A549 (cell line): ENCODE measurements around the gene KAT6B. TPM values are rescaled to one million over a fixed set of nuclear protein-coding genes. Genes with fewer than 3 reads are reported as not detected.

Experiments
- ATAC-seq, 2 experiments: fragments of 200-7000 bp in 1 of 2; fragments of >200 bp in 1 of 2; cut with Nextera tagmentation in 1 of 2; cut with Tn5 transposase in 1 of 2; 3 replicates each; pipeline versions ENCODE4 v1.8.0 to v1.9.1; 2018 to 2020; ENCODE audit warnings: mild to moderate bottlenecking in 1 of 2, moderate library complexity in 1 of 2
- CTCF ChIA-PET: fragments of 300-600 bp; sonication (Branson Sonifier 250); formaldehyde crosslinking; extraction: SDS; loops from one replicate; lab custom pipeline; 2021; ENCODE audit warnings: antibody characterized with exemption, inconsistent platforms; lab: Yijun Ruan, JAX
- POLR2A ChIA-PET: fragments of 350-600 bp; formaldehyde crosslinking; extraction: SDS; loops from one replicate; lab custom pipeline; 2021; ENCODE audit warnings: antibody characterized with exemption, inconsistent platforms; lab: Yijun Ruan, JAX
- DNase-seq, 2 experiments: peaks; one replicate each; pipeline versions ENCODE4 v3.0.0 to v3.0.0-alpha.2; 2011 to 2016; ENCODE audit warnings: low read depth in 1 of 2, low spot score in 1 of 2
- FAIRE-seq: peaks from 2 replicates; lab custom pipeline; 2011; peaks lifted over from hg19 to GRCh38; lab: Jason Lieb, UNC
- H3K27ac ChIP-seq, 2 experiments: fragments of >200 bp; sonication (Bioruptor Twin); formaldehyde crosslinking; 3 replicates each; pipeline ENCODE4 v1.5.1; 2016 to 2017
- H3K4me1 ChIP-seq: fragments of >200 bp; sonication (Bioruptor Twin); formaldehyde crosslinking; 3 replicates; pipeline ENCODE4 v1.6.1; 2016
- H3K4me2 ChIP-seq: fragments of >200 bp; sonication (Bioruptor Twin); formaldehyde crosslinking; 3 replicates; pipeline ENCODE4 v1.6.1; 2016
- H3K4me3 ChIP-seq: fragments of >200 bp; sonication (Bioruptor Twin); formaldehyde crosslinking; 3 replicates; pipeline ENCODE4 v1.5.1; 2016
- H3K9me3 ChIP-seq: fragments of >200 bp; sonication (Bioruptor Twin); formaldehyde crosslinking; 3 replicates; pipeline ENCODE4 v1.6.1; 2016
- BCL3 ChIP-seq: fragments of >200 bp; sonication (Bioruptor Twin); formaldehyde crosslinking; IDR thresholded peaks from 3 replicates; pipeline ENCODE4 v1.6.1; 2016
- BHLHE40 ChIP-seq: IDR thresholded peaks from 2 replicates; pipeline ENCODE4 v1.6.1; 2012; ENCODE audit warnings: low read depth, low read length, inconsistent platforms
- CHD4 ChIP-seq: fragments of 200-600 bp; sonication (generic); IDR thresholded peaks from 2 replicates; pipeline ENCODE4 v1.6.1; 2016; ENCODE audit warnings: antibody characterized with exemption, mild to moderate bottlenecking, borderline replicate concordance
- CTCF ChIP-seq: fragments of >200 bp; sonication (Bioruptor Twin); formaldehyde crosslinking; IDR thresholded peaks from 3 replicates; pipeline ENCODE4 v1.5.1; 2016
- E2F6 ChIP-seq: IDR thresholded peaks from 2 replicates; pipeline ENCODE4 v1.6.1; 2012; ENCODE audit warnings: low read depth, borderline replicate concordance
- EHF ChIP-seq: fragments of 250-450 bp; sonication (Bioruptor Pico); IDR thresholded peaks from 2 replicates; pipeline ENCODE4 v1.5.0; 2020; ENCODE audit warnings: mild to moderate bottlenecking
- FOSL2 ChIP-seq, 2 experiments: fragments of 450-650 bp in 1 of 2; fragments of >200 bp in 1 of 2; sonication (Bioruptor Twin) in 1 of 2; formaldehyde crosslinking; IDR thresholded peaks; 2 replicates each; pipeline versions ENCODE4 v1.5.0 to v1.6.1; 2016 to 2020; ENCODE audit warnings: mild to moderate bottlenecking in 1 of 2, moderate library complexity in 1 of 2
- FOXS1 ChIP-seq: fragments of 250-450 bp; sonication (Bioruptor Pico); IDR thresholded peaks from 2 replicates; pipeline ENCODE4 v1.5.0; 2020; ENCODE audit warnings: mild to moderate bottlenecking, moderate library complexity
- GATA3 ChIP-seq: IDR thresholded peaks from 2 replicates; pipeline ENCODE4 v1.6.1; 2012; ENCODE audit warnings: borderline replicate concordance
- HEYL ChIP-seq: fragments of 250-450 bp; sonication (Bioruptor Pico); IDR thresholded peaks from 2 replicates; pipeline ENCODE4 v1.8.0; 2021; ENCODE audit warnings: mild to moderate bottlenecking, moderate library complexity
- HOXA7 ChIP-seq: fragments of 250-450 bp; sonication (Bioruptor Pico); IDR thresholded peaks from 2 replicates; pipeline ENCODE4 v1.5.0; 2020; ENCODE audit warnings: mild to moderate bottlenecking, moderate library complexity
- HOXB5 ChIP-seq: fragments of 250-450 bp; sonication (Bioruptor Pico); IDR thresholded peaks from 2 replicates; pipeline ENCODE4 v1.5.0; 2020; ENCODE audit warnings: mild to moderate bottlenecking, moderate library complexity
- JUNB ChIP-seq: fragments of >200 bp; sonication (Bioruptor Twin); formaldehyde crosslinking; IDR thresholded peaks from 2 replicates; pipeline ENCODE4 v1.6.1; 2016
- KDM1A ChIP-seq: fragments of 200-600 bp; sonication (generic); IDR thresholded peaks from 2 replicates; pipeline ENCODE4 v1.6.1; 2016; ENCODE audit warnings: low read depth, mild to moderate bottlenecking
- KDM5A ChIP-seq: fragments of 200-600 bp; sonication (generic); IDR thresholded peaks from 2 replicates; pipeline ENCODE4 v1.6.1; 2016; ENCODE audit warnings: antibody characterized with exemption, mild to moderate bottlenecking
- MAFK ChIP-seq: fragments of 450-650 bp; IDR thresholded peaks from 2 replicates; pipeline ENCODE4 v1.6.1; 2014; ENCODE audit not compliant: partially characterized antibody
- MAX ChIP-seq: IDR thresholded peaks from 2 replicates; pipeline ENCODE4 v1.6.1; 2012
- MAZ ChIP-seq: fragments of 150-350 bp; IDR thresholded peaks from 2 replicates; pipeline ENCODE4 v1.6.1; 2014; ENCODE audit warnings: antibody characterized with exemption, low read depth, low read length, borderline replicate concordance
- NPAS2 ChIP-seq: fragments of 250-450 bp; sonication (Bioruptor Pico); IDR thresholded peaks from 2 replicates; pipeline ENCODE4 v1.8.0; 2022; ENCODE audit warnings: mild to moderate bottlenecking, moderate library complexity, borderline replicate concordance
- PHF8 ChIP-seq: fragments of 200-600 bp; sonication (generic); IDR thresholded peaks from 2 replicates; pipeline ENCODE4 v1.6.1; 2016; ENCODE audit warnings: low read depth, mild to moderate bottlenecking, antibody characterized with exemption, moderate library complexity, borderline replicate concordance
- POLR2AphosphoS2 ChIP-seq: conservative IDR thresholded peaks from 2 replicates; pipeline ENCODE4 v1.6.1; 2012; ENCODE audit warnings: low read length, improper control_type of control experiment, inconsistent platforms
- RARB ChIP-seq: fragments of 250-450 bp; sonication (Bioruptor Pico); IDR thresholded peaks from 2 replicates; pipeline ENCODE4 v1.8.0; 2021; ENCODE audit warnings: mild to moderate bottlenecking, moderate library complexity
- RFX5 ChIP-seq: fragments of 450-650 bp; IDR thresholded peaks from 2 replicates; pipeline ENCODE4 v1.7.1; 2014; ENCODE audit warnings: antibody characterized with exemption, mild to moderate bottlenecking, moderate library complexity
- RNF2 ChIP-seq: fragments of 200-600 bp; sonication (generic); IDR thresholded peaks from 2 replicates; pipeline ENCODE4 v1.6.1; 2016; ENCODE audit warnings: low read depth, mild to moderate bottlenecking, antibody characterized with exemption, moderate library complexity, borderline replicate concordance
- SMC3 ChIP-seq: fragments of >200 bp; sonication (Bioruptor Twin); formaldehyde crosslinking; IDR thresholded peaks from 3 replicates; pipeline ENCODE4 v1.6.1; 2018; ENCODE audit warnings: inconsistent platforms
- TFCP2L1 ChIP-seq: fragments of 250-450 bp; sonication (Bioruptor Pico); IDR thresholded peaks from 2 replicates; pipeline ENCODE4 v1.5.0; 2021; ENCODE audit warnings: mild to moderate bottlenecking
- TP53 ChIP-seq: fragments of 250-450 bp; sonication (Bioruptor Pico); IDR thresholded peaks from 2 replicates; pipeline ENCODE4 v1.5.0; 2021; ENCODE audit warnings: mild to moderate bottlenecking, moderate library complexity
- USF2 ChIP-seq: fragments of 450-650 bp; IDR thresholded peaks from 2 replicates; pipeline ENCODE4 v1.6.1; 2014; ENCODE audit warnings: antibody characterized with exemption
- ZC3H11A ChIP-seq: fragments of 450-650 bp; IDR thresholded peaks from 2 replicates; pipeline ENCODE4 v1.6.1; 2014; ENCODE audit warnings: antibody characterized with exemption, mild to moderate bottlenecking
- ZFP36 ChIP-seq: fragments of 450-650 bp; IDR thresholded peaks from 2 replicates; pipeline ENCODE4 v1.6.1; 2014; ENCODE audit warnings: borderline replicate concordance; ENCODE audit not compliant: partially characterized antibody
- WGBS: methylation state at CpG from one replicate; pipeline ENCODE4 v1.1.6; 2017; ENCODE audit errors: missing lambda C conversion rate; 5-methylcytosine and 5-hydroxymethylcytosine counted together
- polyA plus RNA-seq, 4 experiments: library from polyadenylated mRNA; depleted of rRNA in 3 of 4; stranded (reverse); fragments of >200 nt; fragmentation: RNase III in 1 of 4; extraction: RNeasy Plus Mini Kit Qiagen cat#74134 plus additional on column Dnase treatment in 1 of 4; gene quantifications; 2 replicates in 3 of 4; 3 replicates in 1 of 4; pipeline ENCODE4 v1.2.3, GENCODE V29; 2011 to 2017

KAT6B gene
- polyA plus RNA-seq, 2 of the 4 experiments (the other 2 are of a cell fraction): 5.6 to 5.7 TPM

GRCh38 chr10:75070476-75070875 is 244.1 kb downstream of the KAT6B start:
- H3K4me1 ChIP-seq: no peaks in the 10 kb centered on the region
- no peaks in the 10 kb centered on the region for H3K9me3 ChIP-seq
- no peak for TF ChIP-seq KDM5A
- no peak for TF ChIP-seq MAX
- TF ChIP-seq SMC3: no peak
- no peak for TF ChIP-seq BHLHE40
- no peak for TF ChIP-seq ZC3H11A
- TF ChIP-seq ZFP36: no peak
- no peak for TF ChIP-seq NPAS2 (CRISPR knock-in tag)
- TF ChIP-seq JUNB: no peak
- no peak for TF ChIP-seq RARB (CRISPR knock-in tag)
- no peak for TF ChIP-seq MAZ
- H3K27ac ChIP-seq: no peak overlapping the region
- POLR2A ChIA-PET: no interaction called here
- no peak overlapping the region for H3K4me3 ChIP-seq
- no peak overlapping the region for H3K4me2 ChIP-seq
- FAIRE-seq (no peak), DNase-seq (no peak), ATAC-seq (no peak)
- 89% methylated on average over 11 of the region's 11 CpGs for WGBS
- CTCF ChIA-PET: interaction anchor here (0.6 to 1.3 kb wide), 2 partner anchors 9 to 84 kb away, joined by 3 to 5 read pairs; no protein-coding TSS in a partner anchor

- no peak for TF ChIP-seq SMC3
- TF ChIP-seq RNF2: no peak
- no peak for TF ChIP-seq POLR2AphosphoS2
- no peak for TF ChIP-seq TP53
- no peak for TF ChIP-seq KDM1A
- no peak for TF ChIP-seq RFX5
- ChIA-PET POLR2A (no interaction called here), CTCF (interaction anchor here (1.3 kb wide), 1 partner anchor 9 kb away, joined by 3 read pairs; no protein-coding TSS in a partner anchor)
- WGBS: 88% methylated on average over 7 of the region's 7 CpGs
- no peak overlapping the region for H3K27ac ChIP-seq
- no peak overlapping the region for H3K4me3 ChIP-seq
- ATAC-seq: no peak
- H3K4me2 ChIP-seq: no peak overlapping the region
- no peak for DNase-seq
- no peaks in the 10 kb centered on the region for H3K9me3 ChIP-seq
- no peaks in the 10 kb centered on the region for H3K4me1 ChIP-seq
- FAIRE-seq: no peak
These were observed 244.6 kb downstream of the KAT6B start for GRCh38 chr10:75070961-75071428.

- Histone ChIP-seq H3K4me1 (no peaks in the 10 kb centered on the region), H3K4me3 (no peak overlapping the region)
- WGBS: 97% methylated on average over 14 of the region's 14 CpGs
- no peak for DNase-seq
- CTCF ChIA-PET: interaction anchor here (1.8 kb wide), 1 partner anchor 164 kb away, joined by 4 read pairs; the partner anchor contains the start of gene COMTD1
- FAIRE-seq: no peak
- no peak for ATAC-seq
- no peak for TF ChIP-seq E2F6
- no peak for TF ChIP-seq TFCP2L1 (CRISPR knock-in tag)
- TF ChIP-seq BCL3: no peak
- TF ChIP-seq EHF (CRISPR knock-in tag): no peak
- TF ChIP-seq HOXB5 (CRISPR knock-in tag): no peak
- TF ChIP-seq MAFK: no peak
- TF ChIP-seq GATA3: no peak
- TF ChIP-seq USF2: no peak
- TF ChIP-seq POLR2AphosphoS2: no peak
- TF ChIP-seq HEYL (CRISPR knock-in tag): no peak
- TF ChIP-seq KDM5A: no peak
- TF ChIP-seq HOXA7: no peak
- TF ChIP-seq CHD4: no peak
- TF ChIP-seq CTCF: no peak
- TF ChIP-seq MAZ: no peak
- no peak for TF ChIP-seq FOXS1 (CRISPR knock-in tag)
- no peak for TF ChIP-seq FOSL2 (IDR thresholded peaks at IDR 0.05)
- TF ChIP-seq FOSL2 (CRISPR knock-in tag; IDR thresholded peaks at IDR 0.05): no peak
- TF ChIP-seq PHF8: no peak
- no peak for TF ChIP-seq SMC3
- TF ChIP-seq, all 56 proteins: peak for 0
- POLR2A ChIA-PET: no interaction called here
- Histone ChIP-seq H3K9me3 (no peaks in the 10 kb centered on the region), H3K27ac (no peak overlapping the region), H3K4me2 (no peak overlapping the region)
These were observed 245.4 kb downstream of the KAT6B start for GRCh38 chr10:75071756-75072155.
